ENCODE measurements around the gene ZNF507.
"Not testable (repeated sequence)": the region's sequence is repeated elsewhere in the genome, so short reads cannot be mapped to it uniquely, and the experiment has no call there.

Gene ZNF507

DNA sequence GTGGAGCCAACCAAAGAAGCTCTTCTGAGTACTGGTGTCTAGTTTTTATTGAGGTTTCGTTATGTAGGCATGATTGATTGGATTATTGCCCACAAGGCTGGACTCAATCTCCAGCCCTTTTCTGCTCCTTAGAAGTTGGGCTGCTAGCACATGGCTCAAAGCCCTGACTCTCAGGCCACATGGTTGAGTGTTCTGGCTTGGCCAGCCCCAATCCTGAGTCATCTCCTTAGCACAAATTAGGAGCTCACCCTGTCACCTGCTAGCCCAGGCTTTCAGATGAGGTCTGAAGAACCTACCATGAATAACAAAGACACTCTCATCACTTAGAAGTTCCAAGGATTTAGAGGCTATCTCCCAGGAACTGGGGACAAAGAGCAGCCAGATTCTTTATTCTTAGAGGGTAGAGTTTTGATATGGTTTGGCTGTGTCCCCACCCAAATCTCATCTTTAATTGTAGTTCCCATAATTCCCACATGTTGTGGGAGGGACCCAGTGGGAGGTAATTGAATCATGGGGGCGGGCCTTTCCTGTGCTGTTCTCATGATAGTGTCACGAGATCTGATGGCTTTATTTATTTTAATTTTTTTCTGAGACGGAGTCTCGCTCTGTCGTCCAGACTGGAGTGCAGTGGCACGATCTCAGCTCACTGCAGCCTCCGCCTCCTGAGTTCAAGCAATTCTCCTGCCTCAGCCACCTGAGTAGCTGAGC lies 71.5 kb downstream of the ZNF507 start:
- no peak for DNase-seq (ENCODE audit: low spot score)
- TF ChIP-seq CTCF (IDR thresholded peaks at IDR 0.05; ENCODE audit: extremely low read depth, insufficient read depth, missing control alignments), result no peak
- in situ Hi-C loops (cut with MboI; ENCODE audit: low pct_unique_long_range_greater_than_20kb, low sequenced_read_pairs, unreplicated experiment), result no loop called here

DNA sequence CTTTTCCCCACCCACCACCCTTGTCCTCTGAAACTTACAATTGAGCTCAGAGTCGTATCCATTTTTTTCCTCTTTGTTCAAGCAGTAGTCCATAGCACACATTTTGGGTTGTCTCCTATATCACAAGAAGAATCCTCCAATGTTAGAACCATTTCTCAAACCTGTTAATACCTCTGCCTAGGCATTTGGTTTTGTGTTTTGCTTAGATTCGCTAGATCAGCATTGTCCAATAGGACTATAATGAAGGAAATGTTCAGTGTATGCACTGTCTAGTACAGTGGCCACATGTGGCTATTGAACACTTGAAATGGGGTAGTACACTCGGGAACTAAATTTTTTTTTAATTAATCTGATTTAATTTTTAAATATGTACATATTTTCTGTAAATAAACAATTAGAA lies 72.7 kb downstream of the ZNF507 start:
- no peak for TF ChIP-seq CTCF (IDR thresholded peaks at IDR 0.05; ENCODE audit: extremely low read depth, insufficient read depth, missing control alignments)
- no peak for DNase-seq (ENCODE audit: low spot score)
- in situ Hi-C loops (cut with MboI; ENCODE audit: low pct_unique_long_range_greater_than_20kb, low sequenced_read_pairs, unreplicated experiment), result no loop called here

- in situ Hi-C loops (cut with MboI; ENCODE audit: low pct_unique_long_range_greater_than_20kb, low sequenced_read_pairs, unreplicated experiment), result no loop called here
- no peak for TF ChIP-seq CTCF (IDR thresholded peaks at IDR 0.05; ENCODE audit: extremely low read depth, insufficient read depth, missing control alignments)
- DNase-seq (ENCODE audit: low spot score), result no peak
Observed at GRCh38 chr19:32421589-32422361, 76.4 kb downstream of the ZNF507 start.

- in situ Hi-C loops (cut with MboI; ENCODE audit: low pct_unique_long_range_greater_than_20kb, low sequenced_read_pairs, unreplicated experiment), result no loop called here
- no peak for DNase-seq (ENCODE audit: low spot score)
- no peak for TF ChIP-seq CTCF (IDR thresholded peaks at IDR 0.05; ENCODE audit: extremely low read depth, insufficient read depth, missing control alignments)
Observed at GRCh38 chr19:32422435-32422834, 77.0 kb downstream of the ZNF507 start.

GRCh38 chr19:32423944-32424343 lies 78.5 kb downstream of the ZNF507 start:
- DNase-seq (ENCODE audit: low spot score); in situ Hi-C loops (cut with MboI; ENCODE audit: low pct_unique_long_range_greater_than_20kb, low sequenced_read_pairs, unreplicated experiment): not testable (repeated sequence)

GRCh38 chr19:32427536-32427935 lies 82.1 kb downstream of the ZNF507 start:
- TF ChIP-seq CTCF (IDR thresholded peaks at IDR 0.05; ENCODE audit: extremely low read depth, insufficient read depth, missing control alignments), result no peak
- in situ Hi-C loops (cut with MboI; ENCODE audit: low pct_unique_long_range_greater_than_20kb, low sequenced_read_pairs, unreplicated experiment), result no loop called here
- no peak for DNase-seq (ENCODE audit: low spot score)

DNA sequence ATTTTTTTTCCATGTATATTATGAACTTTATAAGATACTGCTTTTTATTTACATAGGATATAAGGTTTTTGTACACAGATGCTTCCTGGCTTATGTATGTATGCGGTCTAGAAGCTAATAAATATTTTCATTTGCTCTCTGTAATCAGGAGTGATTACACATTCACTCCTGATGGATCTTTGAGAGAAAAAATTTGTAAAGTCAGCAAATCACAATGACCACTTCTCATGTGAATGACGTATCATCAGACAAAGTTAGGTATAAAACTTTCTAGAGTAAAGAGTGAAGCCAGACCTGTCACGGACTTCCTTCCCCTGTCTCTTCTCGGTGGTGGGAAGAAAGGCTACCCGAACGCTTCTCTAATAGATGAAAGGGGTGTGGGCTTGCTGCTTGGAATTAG lies 91.3 kb downstream of the ZNF507 start:
- in situ Hi-C loops (cut with MboI; ENCODE audit: low pct_unique_long_range_greater_than_20kb, low sequenced_read_pairs, unreplicated experiment), result no loop called here
- TF ChIP-seq CTCF (IDR thresholded peaks at IDR 0.05; ENCODE audit: extremely low read depth, insufficient read depth, missing control alignments), result no peak
- no peak for DNase-seq (ENCODE audit: low spot score)

Data from GM13977 (cell line).